Tibial nerve (tissue), 4 donors: Measurements from ENCODE around the gene KRTAP10-1.

ENCODE experiments used
- EP300 ChIP-seq, 2 donors: sonication (generic); formaldehyde crosslinking; IDR thresholded peaks; one replicate each; pipeline ENCODE4 v1.6.1; 2017; ENCODE audit warnings: antibody characterized with exemption in 2 of 2, mild to moderate bottlenecking in 1 of 2
- POLR2A ChIP-seq, 2 donors: fragments of 450-650 bp; IDR thresholded peaks; one replicate each; pipeline ENCODE4 v1.6.1; 2017; ENCODE audit warnings: antibody characterized with exemption in 2 of 2, mild to moderate bottlenecking in 2 of 2, moderate library complexity in 2 of 2
- TF ChIP-seq, protein P1 (sequence below), 5 experiments: fragments of 200-600 bp in 3 of 5; fragments of 450-650 bp in 2 of 5; sonication (generic) in 3 of 5; IDR thresholded peaks; one replicate each; pipeline ENCODE4 v1.5.1; 2016 to 2019; ENCODE audit warnings: antibody characterized with exemption in 5 of 5, mild to moderate bottlenecking in 3 of 5, moderate library complexity in 2 of 5

DNA sequence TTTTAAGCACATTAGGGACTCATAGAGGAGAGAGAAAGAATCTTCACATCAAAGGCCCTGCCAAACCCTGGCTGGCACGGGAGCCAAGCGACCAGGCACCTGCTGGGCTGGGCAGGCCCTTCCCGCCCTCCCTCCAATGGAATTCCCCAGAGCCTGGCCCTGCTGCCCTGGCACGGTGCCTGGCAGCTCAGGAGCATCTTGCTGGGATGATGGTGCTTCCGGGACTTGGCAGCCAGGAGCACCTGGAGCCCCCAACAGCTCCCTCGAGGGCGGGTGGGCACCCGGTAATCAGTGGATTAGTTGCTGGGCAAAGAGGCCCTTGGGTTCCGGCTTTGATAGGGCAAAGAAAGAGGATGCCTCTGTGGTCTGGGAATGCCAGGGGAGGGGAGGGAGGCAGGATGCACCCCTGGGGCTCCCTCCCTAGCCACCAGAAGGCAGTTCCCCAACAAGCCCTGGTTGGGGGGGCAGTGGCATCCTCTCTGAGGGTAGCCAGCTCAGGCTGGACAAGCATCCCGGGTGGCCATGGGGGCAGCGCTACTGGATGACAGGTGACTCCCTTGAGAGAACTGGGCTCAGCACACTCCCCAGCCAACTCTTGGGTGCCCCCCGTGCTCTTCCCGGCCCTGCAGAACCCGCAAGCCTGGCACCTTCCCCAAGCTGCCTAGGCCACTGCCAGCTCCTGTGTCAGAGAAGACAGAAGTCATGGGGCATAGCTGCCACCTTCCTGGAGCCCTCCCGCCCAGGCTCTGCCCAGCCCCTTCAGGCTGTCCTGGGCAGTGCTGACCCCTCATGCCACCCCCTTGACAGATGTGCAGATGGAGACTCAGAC, 26.4 kb downstream of the KRTAP10-1 start:
- TF ChIP-seq, protein P1, sequence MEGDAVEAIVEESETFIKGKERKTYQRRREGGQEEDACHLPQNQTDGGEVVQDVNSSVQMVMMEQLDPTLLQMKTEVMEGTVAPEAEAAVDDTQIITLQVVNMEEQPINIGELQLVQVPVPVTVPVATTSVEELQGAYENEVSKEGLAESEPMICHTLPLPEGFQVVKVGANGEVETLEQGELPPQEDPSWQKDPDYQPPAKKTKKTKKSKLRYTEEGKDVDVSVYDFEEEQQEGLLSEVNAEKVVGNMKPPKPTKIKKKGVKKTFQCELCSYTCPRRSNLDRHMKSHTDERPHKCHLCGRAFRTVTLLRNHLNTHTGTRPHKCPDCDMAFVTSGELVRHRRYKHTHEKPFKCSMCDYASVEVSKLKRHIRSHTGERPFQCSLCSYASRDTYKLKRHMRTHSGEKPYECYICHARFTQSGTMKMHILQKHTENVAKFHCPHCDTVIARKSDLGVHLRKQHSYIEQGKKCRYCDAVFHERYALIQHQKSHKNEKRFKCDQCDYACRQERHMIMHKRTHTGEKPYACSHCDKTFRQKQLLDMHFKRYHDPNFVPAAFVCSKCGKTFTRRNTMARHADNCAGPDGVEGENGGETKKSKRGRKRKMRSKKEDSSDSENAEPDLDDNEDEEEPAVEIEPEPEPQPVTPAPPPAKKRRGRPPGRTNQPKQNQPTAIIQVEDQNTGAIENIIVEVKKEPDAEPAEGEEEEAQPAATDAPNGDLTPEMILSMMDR (IDR thresholded peaks at IDR 0.05) = no peak
- TF ChIP-seq POLR2A (IDR thresholded peaks at IDR 0.05) = no peak
- TF ChIP-seq EP300 (IDR thresholded peaks at IDR 0.05) = no peak
